ENCODE measurements around the gene SYNM. TPM values are rescaled to one million over a fixed set of nuclear protein-coding genes. Genes with fewer than 3 reads are reported as not detected.
A peak's percentile ranks its signal among the peaks of the same experiment; 100 is the strongest.

SYNM gene
- total RNA-seq, 4 donors from 2014 or later: 6.4 to 44.6 (median 36.4) TPM

- no peak overlapping the region for H3K4me3 ChIP-seq
- H3K27me3 ChIP-seq: no peaks in the 10 kb centered on the region
- no peaks in the 10 kb centered on the region for H3K9me3 ChIP-seq
- TF ChIP-seq CTCF (IDR thresholded peaks at IDR 0.05) (no peak), POLR2A (IDR thresholded peaks at IDR 0.05) (no peak)
- H3K36me3 ChIP-seq: no peaks in the 10 kb centered on the region
- no peak overlapping the region for H3K27ac ChIP-seq
- intact Hi-C loops (cut with DNase I; ENCODE audit: low total_unique reads): no loop called here
- no peak for DNase-seq
- H3K4me1 ChIP-seq: no peaks in the 10 kb centered on the region
Observed at GRCh38 chr15:99092554-99093172, 12.2 kb upstream of the SYNM start.

- DNase-seq: no peak
- Histone ChIP-seq H3K4me3 (no peak overlapping the region), H3K4me1 (no peaks in the 10 kb centered on the region), H3K9me3 (no peaks in the 10 kb centered on the region), H3K27me3 (no peaks in the 10 kb centered on the region), H3K36me3 (no peaks in the 10 kb centered on the region), H3K27ac (no peak overlapping the region)
- no peak for TF ChIP-seq CTCF (IDR thresholded peaks at IDR 0.05)
- TF ChIP-seq POLR2A (IDR thresholded peaks at IDR 0.05): no peak
- intact Hi-C loops (cut with DNase I; ENCODE audit: low total_unique reads): no loop called here
Observed at GRCh38 chr15:99095626-99096025, 9.3 kb upstream of the SYNM start.

GRCh38 chr15:99096173-99096893 lies 8.5 kb upstream of the SYNM start:
- Histone ChIP-seq H3K9me3 (no peaks in the 10 kb centered on the region), H3K4me1 (no peaks in the 10 kb centered on the region), H3K36me3 (no peaks in the 10 kb centered on the region), H3K4me3 (no peak overlapping the region), H3K27me3 (no peaks in the 10 kb centered on the region), H3K27ac (no peak overlapping the region)
- DNase-seq: peak in 1 of 2 donors; percentile 13
- TF ChIP-seq POLR2A (IDR thresholded peaks at IDR 0.05) (no peak), CTCF (IDR thresholded peaks at IDR 0.05) (no peak)
- intact Hi-C loops (cut with DNase I; ENCODE audit: low total_unique reads): no loop called here

GRCh38 chr15:99096894-99097426 lies 7.9 kb upstream of the SYNM start:
- Histone ChIP-seq H3K27ac (no peak overlapping the region), H3K9me3 (no peaks in the 10 kb centered on the region), H3K4me1 (no peaks in the 10 kb centered on the region), H3K4me3 (no peak overlapping the region), H3K27me3 (no peaks in the 10 kb centered on the region), H3K36me3 (no peaks in the 10 kb centered on the region)
- peak in 1 of 2 donors; percentile 66 for DNase-seq
- TF ChIP-seq POLR2A (IDR thresholded peaks at IDR 0.05) (no peak), CTCF (IDR thresholded peaks at IDR 0.05) (no peak)
- intact Hi-C loops (cut with DNase I; ENCODE audit: low total_unique reads): no loop called here
